HEK293 (cell line): ENCODE measurements around the gene ARHGAP26.

Experiments used
- CTCF ChIA-PET: fragments of 350-600 bp; formaldehyde crosslinking; extraction: SDS; loops from one replicate; lab custom pipeline; 2021; ENCODE audit warnings: antibody characterized with exemption; lab: Yijun Ruan, JAX
- POLR2A ChIA-PET: fragments of 300-600 bp; formaldehyde crosslinking; extraction: SDS; loops from one replicate; lab custom pipeline; 2020; ENCODE audit warnings: antibody characterized with exemption, inconsistent platforms; lab: Yijun Ruan, JAX
- H3K27ac ChIP-seq: fragments of 200-500 bp; sonication (Bioruptor generic); 2 replicates; pipeline ENCODE4 v1.5.1; 2014; ENCODE audit warnings: low read depth, low read length, control low read depth, inconsistent platforms; ENCODE audit errors: extremely low read depth
- H3K36me3 ChIP-seq, 2 experiments: fragments of 200-500 bp in 1 of 2; sonication (Bioruptor generic) in 1 of 2; 1 replicate in 1 of 2; 2 replicates in 1 of 2; pipeline ENCODE4 v1.5.1; 2014 to 2017; ENCODE audit warnings: inconsistent platforms in 2 of 2, low read length in 2 of 2; ENCODE audit not compliant: control insufficient read depth in 2 of 2, insufficient read depth in 1 of 2
- H3K4me1 ChIP-seq: fragments of 200-500 bp; sonication (Bioruptor generic); 2 replicates; pipeline ENCODE4 v1.5.1; 2014; ENCODE audit warnings: mild to moderate bottlenecking, low read length, inconsistent platforms; ENCODE audit not compliant: control insufficient read depth, insufficient read depth
- H3K4me3 ChIP-seq: 2 replicates; pipeline ENCODE4 v1.5.1; 2011; ENCODE audit warnings: low read depth, mild to moderate bottlenecking, control low read depth, low read length, moderate library complexity
- H3K9me3 ChIP-seq: fragments of 200-500 bp; sonication (Bioruptor generic); 2 replicates; pipeline ENCODE4 v1.5.1; 2014; ENCODE audit warnings: low read depth, low read length, inconsistent platforms; ENCODE audit not compliant: control insufficient read depth, insufficient read depth
- BCL11A ChIP-seq: fragments of 450-650 bp; formaldehyde crosslinking; IDR thresholded peaks from 2 replicates; pipeline ENCODE4 v1.5.1; 2016; ENCODE audit warnings: low read depth, missing biosample characterization, missing genetic modification characterization
- EGR2 ChIP-seq: fragments of 450-650 bp; formaldehyde crosslinking; IDR thresholded peaks from 2 replicates; pipeline ENCODE4 v1.5.1; 2016; ENCODE audit warnings: low read depth, missing biosample characterization, missing genetic modification characterization
- FEZF1 ChIP-seq: fragments of 450-650 bp; formaldehyde crosslinking; IDR thresholded peaks from 2 replicates; pipeline ENCODE4 v1.5.1; 2016; ENCODE audit warnings: missing biosample characterization, missing genetic modification characterization
- KLF9 ChIP-seq: fragments of 450-650 bp; formaldehyde crosslinking; IDR thresholded peaks from 2 replicates; pipeline ENCODE4 v1.5.1; 2016; ENCODE audit warnings: missing biosample characterization, missing genetic modification characterization, low read depth
- PATZ1 ChIP-seq: fragments of 450-650 bp; formaldehyde crosslinking; IDR thresholded peaks from 2 replicates; pipeline ENCODE4 v1.5.1; 2016; ENCODE audit warnings: missing biosample characterization, missing genetic modification characterization
- PBX3 ChIP-seq: sonication (generic); formaldehyde crosslinking; IDR thresholded peaks from 2 replicates; pipeline ENCODE4 v1.8.1; 2022; ENCODE audit warnings: mild to moderate bottlenecking, moderate library complexity, missing genetic modification reagents
- PRDM4 ChIP-seq: fragments of 450-650 bp; formaldehyde crosslinking; IDR thresholded peaks from 2 replicates; pipeline ENCODE4 v1.5.1; 2017; ENCODE audit warnings: missing biosample characterization, missing genetic modification characterization
- SCRT2 ChIP-seq: fragments of 450-650 bp; formaldehyde crosslinking; IDR thresholded peaks from 2 replicates; pipeline ENCODE4 v1.5.1; 2016; ENCODE audit warnings: missing biosample characterization, missing genetic modification characterization
- SP2 ChIP-seq: fragments of 450-650 bp; formaldehyde crosslinking; IDR thresholded peaks from 2 replicates; pipeline ENCODE4 v1.5.1; 2016; ENCODE audit warnings: missing biosample characterization, missing genetic modification characterization
- TRIM28 ChIP-seq: IDR thresholded peaks from 2 replicates; pipeline ENCODE4 v1.6.1; 2011; ENCODE audit warnings: low read length, control low read depth, borderline replicate concordance
- YY1 ChIP-seq: fragments of 450-650 bp; formaldehyde crosslinking; IDR thresholded peaks from 2 replicates; pipeline ENCODE4 v1.5.1; 2018; ENCODE audit warnings: missing biosample characterization, missing genetic modification characterization
- ZBTB1 ChIP-seq: fragments of 450-650 bp; formaldehyde crosslinking; IDR thresholded peaks from 2 replicates; pipeline ENCODE4 v1.5.1; 2016; ENCODE audit warnings: missing biosample characterization, missing genetic modification characterization
- ZFHX2 ChIP-seq: fragments of 450-650 bp; formaldehyde crosslinking; conservative IDR thresholded peaks from 2 replicates; pipeline ENCODE4 v1.5.1; 2016; ENCODE audit warnings: missing biosample characterization, missing genetic modification characterization
- ZNF138 ChIP-seq: fragments of 450-650 bp; formaldehyde crosslinking; IDR thresholded peaks from 2 replicates; pipeline ENCODE4 v1.5.1; 2016; ENCODE audit warnings: missing biosample characterization, missing genetic modification characterization, borderline replicate concordance
- ZNF184 ChIP-seq: fragments of 450-650 bp; IDR thresholded peaks from 2 replicates; pipeline ENCODE4 v1.5.1; 2018; ENCODE audit warnings: missing biosample characterization, mild to moderate bottlenecking, missing genetic modification characterization
- ZNF335 ChIP-seq: fragments of 450-650 bp; formaldehyde crosslinking; conservative IDR thresholded peaks from 2 replicates; pipeline ENCODE4 v1.5.1; 2016; ENCODE audit warnings: missing biosample characterization, missing genetic modification characterization
- ZNF610 ChIP-seq: fragments of 450-650 bp; formaldehyde crosslinking; IDR thresholded peaks from 2 replicates; pipeline ENCODE4 v1.5.1; 2016; ENCODE audit warnings: missing biosample characterization, missing genetic modification characterization, borderline replicate concordance
- ZNF629 ChIP-seq: fragments of 450-650 bp; formaldehyde crosslinking; IDR thresholded peaks from 2 replicates; pipeline ENCODE4 v1.5.1; 2017; ENCODE audit warnings: missing biosample characterization, missing genetic modification characterization
- ZNF660 ChIP-seq: fragments of 450-650 bp; IDR thresholded peaks from 2 replicates; pipeline ENCODE4 v1.5.1; 2018; ENCODE audit warnings: missing biosample characterization, mild to moderate bottlenecking, missing genetic modification characterization
- ZNF747 ChIP-seq: fragments of 450-650 bp; formaldehyde crosslinking; IDR thresholded peaks from 2 replicates; pipeline ENCODE4 v1.5.1; 2016; ENCODE audit warnings: missing biosample characterization, missing genetic modification characterization
- TF ChIP-seq, protein P1 (sequence below): fragments of 450-650 bp; formaldehyde crosslinking; IDR thresholded peaks from 2 replicates; pipeline ENCODE4 v1.5.1; 2016; ENCODE audit warnings: missing biosample characterization, missing genetic modification characterization, low read depth
- TF ChIP-seq, protein P2 (sequence below): fragments of 450-650 bp; formaldehyde crosslinking; IDR thresholded peaks from 2 replicates; pipeline ENCODE4 v1.5.1; 2016; ENCODE audit warnings: missing biosample characterization, missing genetic modification characterization
- TF ChIP-seq, protein P3 (sequence below): fragments of 450-650 bp; formaldehyde crosslinking; IDR thresholded peaks from 2 replicates; pipeline ENCODE4 v1.5.1; 2017; ENCODE audit warnings: missing biosample characterization, missing genetic modification characterization

ARHGAP26 gene

DNA sequence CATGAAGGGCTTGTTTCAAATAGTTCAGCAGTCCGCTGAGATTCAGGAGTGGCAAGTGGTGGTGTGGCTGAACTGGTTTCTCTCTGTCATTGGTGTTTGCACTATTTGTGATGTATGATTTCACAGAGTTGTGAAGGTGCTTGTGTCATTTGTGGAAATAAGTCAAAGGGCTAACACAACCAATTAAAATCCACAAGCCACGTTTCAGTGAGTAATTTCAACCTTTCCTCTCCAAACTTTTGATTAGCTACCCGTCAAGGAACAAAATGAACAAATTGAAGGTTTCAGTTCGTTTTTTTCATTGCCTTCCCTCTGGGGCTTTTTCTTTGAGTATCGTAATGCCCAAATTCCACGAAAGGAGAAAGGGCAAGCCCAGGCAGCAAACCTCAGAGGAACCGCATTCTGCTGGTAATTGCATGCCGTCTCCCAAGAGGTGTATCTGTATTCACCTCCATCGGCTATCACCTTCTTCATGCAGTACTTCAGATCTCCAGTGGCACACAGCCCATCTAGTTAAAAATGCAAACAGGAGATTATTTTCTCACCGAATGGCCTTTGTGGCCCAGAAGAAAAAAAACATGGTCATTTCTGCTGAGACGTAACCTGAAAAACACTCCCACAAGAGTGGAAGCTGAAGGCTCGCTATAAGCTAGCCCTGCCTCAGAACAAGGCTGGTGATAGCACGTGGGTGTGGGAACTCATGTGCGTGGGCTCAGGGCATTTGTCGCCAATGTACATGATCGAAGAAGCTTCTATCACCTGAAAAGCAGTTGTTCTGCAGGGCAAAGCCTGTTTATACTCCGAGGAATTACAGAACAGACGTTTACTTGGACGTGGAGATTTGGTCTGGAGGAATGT is 436.2 kb downstream of the ARHGAP26 start:
- H3K4me3 ChIP-seq = no peak overlapping the region
- H3K9me3 ChIP-seq = no peaks in the 10 kb centered on the region
- no peak overlapping the region for H3K27ac ChIP-seq
- TF ChIP-seq BCL11A (tag by site-specific recombination) (no peak), PBX3 (CRISPR knock-in tag) (no peak), YY1 (no peak), ZFHX2 (tag by site-specific recombination) (peak; percentile 39), ZNF138 (tag by site-specific recombination) (no peak), PRDM4 (tag by site-specific recombination) (no peak), PATZ1 (tag by site-specific recombination) (no peak), ZNF335 (tag by site-specific recombination) (no peak), ZNF184 (no peak), SCRT2 (tag by site-specific recombination) (no peak), SP2 (no peak), FEZF1 (tag by site-specific recombination) (no peak), TRIM28 (no peak), EGR2 (0 out of 2 replicates have a peak, but pooled peaks have one; percentile 18), ZBTB1 (no peak)
- ChIA-PET POLR2A (no interaction called here), CTCF (no interaction called here)
- H3K36me3 ChIP-seq = no peaks in the 10 kb centered on the region
- no peaks in the 10 kb centered on the region for H3K4me1 ChIP-seq

GRCh38 chr5:143207058-143207457 is 436.9 kb downstream of the ARHGAP26 start:
- no peak overlapping the region for H3K27ac ChIP-seq
- CTCF ChIA-PET = no interaction called here
- POLR2A ChIA-PET = no interaction called here
- no peaks in the 10 kb centered on the region for H3K9me3 ChIP-seq
- no peaks in the 10 kb centered on the region for H3K4me1 ChIP-seq
- H3K36me3 ChIP-seq = no peaks in the 10 kb centered on the region
- H3K4me3 ChIP-seq = no peak overlapping the region
- TF ChIP-seq, protein P1, sequence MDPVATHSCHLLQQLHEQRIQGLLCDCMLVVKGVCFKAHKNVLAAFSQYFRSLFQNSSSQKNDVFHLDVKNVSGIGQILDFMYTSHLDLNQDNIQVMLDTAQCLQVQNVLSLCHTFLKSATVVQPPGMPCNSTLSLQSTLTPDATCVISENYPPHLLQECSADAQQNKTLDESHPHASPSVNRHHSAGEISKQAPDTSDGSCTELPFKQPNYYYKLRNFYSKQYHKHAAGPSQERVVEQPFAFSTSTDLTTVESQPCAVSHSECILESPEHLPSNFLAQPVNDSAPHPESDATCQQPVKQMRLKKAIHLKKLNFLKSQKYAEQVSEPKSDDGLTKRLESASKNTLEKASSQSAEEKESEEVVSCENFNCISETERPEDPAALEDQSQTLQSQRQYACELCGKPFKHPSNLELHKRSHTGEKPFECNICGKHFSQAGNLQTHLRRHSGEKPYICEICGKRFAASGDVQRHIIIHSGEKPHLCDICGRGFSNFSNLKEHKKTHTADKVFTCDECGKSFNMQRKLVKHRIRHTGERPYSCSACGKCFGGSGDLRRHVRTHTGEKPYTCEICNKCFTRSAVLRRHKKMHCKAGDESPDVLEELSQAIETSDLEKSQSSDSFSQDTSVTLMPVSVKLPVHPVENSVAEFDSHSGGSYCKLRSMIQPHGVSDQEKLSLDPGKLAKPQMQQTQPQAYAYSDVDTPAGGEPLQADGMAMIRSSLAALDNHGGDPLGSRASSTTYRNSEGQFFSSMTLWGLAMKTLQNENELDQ (tag by site-specific recombination) = no peak
- TF ChIP-seq ZNF184 = no peak
- TF ChIP-seq ZNF747 = no peak
- TF ChIP-seq, protein P2, sequence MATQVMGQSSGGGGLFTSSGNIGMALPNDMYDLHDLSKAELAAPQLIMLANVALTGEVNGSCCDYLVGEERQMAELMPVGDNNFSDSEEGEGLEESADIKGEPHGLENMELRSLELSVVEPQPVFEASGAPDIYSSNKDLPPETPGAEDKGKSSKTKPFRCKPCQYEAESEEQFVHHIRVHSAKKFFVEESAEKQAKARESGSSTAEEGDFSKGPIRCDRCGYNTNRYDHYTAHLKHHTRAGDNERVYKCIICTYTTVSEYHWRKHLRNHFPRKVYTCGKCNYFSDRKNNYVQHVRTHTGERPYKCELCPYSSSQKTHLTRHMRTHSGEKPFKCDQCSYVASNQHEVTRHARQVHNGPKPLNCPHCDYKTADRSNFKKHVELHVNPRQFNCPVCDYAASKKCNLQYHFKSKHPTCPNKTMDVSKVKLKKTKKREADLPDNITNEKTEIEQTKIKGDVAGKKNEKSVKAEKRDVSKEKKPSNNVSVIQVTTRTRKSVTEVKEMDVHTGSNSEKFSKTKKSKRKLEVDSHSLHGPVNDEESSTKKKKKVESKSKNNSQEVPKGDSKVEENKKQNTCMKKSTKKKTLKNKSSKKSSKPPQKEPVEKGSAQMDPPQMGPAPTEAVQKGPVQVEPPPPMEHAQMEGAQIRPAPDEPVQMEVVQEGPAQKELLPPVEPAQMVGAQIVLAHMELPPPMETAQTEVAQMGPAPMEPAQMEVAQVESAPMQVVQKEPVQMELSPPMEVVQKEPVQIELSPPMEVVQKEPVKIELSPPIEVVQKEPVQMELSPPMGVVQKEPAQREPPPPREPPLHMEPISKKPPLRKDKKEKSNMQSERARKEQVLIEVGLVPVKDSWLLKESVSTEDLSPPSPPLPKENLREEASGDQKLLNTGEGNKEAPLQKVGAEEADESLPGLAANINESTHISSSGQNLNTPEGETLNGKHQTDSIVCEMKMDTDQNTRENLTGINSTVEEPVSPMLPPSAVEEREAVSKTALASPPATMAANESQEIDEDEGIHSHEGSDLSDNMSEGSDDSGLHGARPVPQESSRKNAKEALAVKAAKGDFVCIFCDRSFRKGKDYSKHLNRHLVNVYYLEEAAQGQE (tag by site-specific recombination) = no peak
- no peak for TF ChIP-seq KLF9 (tag by site-specific recombination)
- TF ChIP-seq, protein P3, sequence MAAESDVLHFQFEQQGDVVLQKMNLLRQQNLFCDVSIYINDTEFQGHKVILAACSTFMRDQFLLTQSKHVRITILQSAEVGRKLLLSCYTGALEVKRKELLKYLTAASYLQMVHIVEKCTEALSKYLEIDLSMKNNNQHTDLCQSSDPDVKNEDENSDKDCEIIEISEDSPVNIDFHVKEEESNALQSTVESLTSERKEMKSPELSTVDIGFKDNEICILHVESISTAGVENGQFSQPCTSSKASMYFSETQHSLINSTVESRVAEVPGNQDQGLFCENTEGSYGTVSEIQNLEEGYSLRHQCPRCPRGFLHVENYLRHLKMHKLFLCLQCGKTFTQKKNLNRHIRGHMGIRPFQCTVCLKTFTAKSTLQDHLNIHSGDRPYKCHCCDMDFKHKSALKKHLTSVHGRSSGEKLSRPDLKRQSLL = no peak
- TF ChIP-seq ZNF660 = no peak
- TF ChIP-seq ZNF610 (tag by site-specific recombination) = no peak
- no peak for TF ChIP-seq ZNF629 (tag by site-specific recombination)
